ENCODE measurements around the gene CYTH4. TPM values are rescaled to one million over a fixed set of nuclear protein-coding genes. Genes with fewer than 3 reads are reported as not detected.

CYTH4 gene
- total RNA-seq, 4 donors from 2014 or later: 1.9 to 10.3 (median 3.4) TPM

- H3K36me3 ChIP-seq: no peaks in the 10 kb centered on the region
- H3K27me3 ChIP-seq: peaks cover 8 to 98% (median 35%) of the 10 kb centered on the region in 4 donors
- no peak for DNase-seq
- H3K4me1 ChIP-seq: peaks cover 0 to 11% (median 2%) of the 10 kb centered on the region in 3 donors
- whole genome bisulfite sequencing, 2 donors: 62 to 71% methylated on average over 12 of the region's 14 CpGs
- intact Hi-C loops (cut with DNase I): no loop called here
- no peak overlapping the region for H3K4me3 ChIP-seq
- TF ChIP-seq, protein P1, sequence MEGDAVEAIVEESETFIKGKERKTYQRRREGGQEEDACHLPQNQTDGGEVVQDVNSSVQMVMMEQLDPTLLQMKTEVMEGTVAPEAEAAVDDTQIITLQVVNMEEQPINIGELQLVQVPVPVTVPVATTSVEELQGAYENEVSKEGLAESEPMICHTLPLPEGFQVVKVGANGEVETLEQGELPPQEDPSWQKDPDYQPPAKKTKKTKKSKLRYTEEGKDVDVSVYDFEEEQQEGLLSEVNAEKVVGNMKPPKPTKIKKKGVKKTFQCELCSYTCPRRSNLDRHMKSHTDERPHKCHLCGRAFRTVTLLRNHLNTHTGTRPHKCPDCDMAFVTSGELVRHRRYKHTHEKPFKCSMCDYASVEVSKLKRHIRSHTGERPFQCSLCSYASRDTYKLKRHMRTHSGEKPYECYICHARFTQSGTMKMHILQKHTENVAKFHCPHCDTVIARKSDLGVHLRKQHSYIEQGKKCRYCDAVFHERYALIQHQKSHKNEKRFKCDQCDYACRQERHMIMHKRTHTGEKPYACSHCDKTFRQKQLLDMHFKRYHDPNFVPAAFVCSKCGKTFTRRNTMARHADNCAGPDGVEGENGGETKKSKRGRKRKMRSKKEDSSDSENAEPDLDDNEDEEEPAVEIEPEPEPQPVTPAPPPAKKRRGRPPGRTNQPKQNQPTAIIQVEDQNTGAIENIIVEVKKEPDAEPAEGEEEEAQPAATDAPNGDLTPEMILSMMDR (IDR thresholded peaks at IDR 0.05): no peak
- no peak for TF ChIP-seq POLR2A (IDR thresholded peaks at IDR 0.05)
- no peak overlapping the region for H3K27ac ChIP-seq
- no peaks in the 10 kb centered on the region for H3K9me3 ChIP-seq
These were observed 47.2 kb downstream of the CYTH4 start for GRCh38 chr22:37329238-37330140.

- Histone ChIP-seq H3K9me3 (no peaks in the 10 kb centered on the region), H3K4me1 (peaks cover 0 to 12% (median 4%) of the 10 kb centered on the region in 3 donors), H3K27ac (no peak overlapping the region), H3K27me3 (peaks cover 0 to 98% (median 36%) of the 10 kb centered on the region in 4 donors), H3K4me3 (no peak overlapping the region), H3K36me3 (no peaks in the 10 kb centered on the region)
- intact Hi-C loops (cut with DNase I): no loop called here
- TF ChIP-seq, protein P1 (IDR thresholded peaks at IDR 0.05): no peak
- no peak for TF ChIP-seq POLR2A (IDR thresholded peaks at IDR 0.05)
- 47 to 59% methylated on average over 3 to 5 of the region's 9 CpGs for WGBS, 2 donors
- DNase-seq: no peak
These were observed 48.1 kb downstream of the CYTH4 start for GRCh38 chr22:37330200-37331033.

GRCh38 chr22:37331034-37331428, 48.7 kb downstream of the CYTH4 start:
- intact Hi-C loops (cut with DNase I): no loop called here
- 10% methylated on average over 2 of the region's 7 CpGs; no CpG with 5 or more reads in 1 of the 2 donors for WGBS, 2 donors
- no peaks in the 10 kb centered on the region for H3K36me3 ChIP-seq
- DNase-seq: no peak
- TF ChIP-seq POLR2A (IDR thresholded peaks at IDR 0.05): no peak
- TF ChIP-seq, protein P1 (IDR thresholded peaks at IDR 0.05): no peak
- peaks cover 0 to 12% (median 4%) of the 10 kb centered on the region in 3 donors for H3K4me1 ChIP-seq
- H3K4me3 ChIP-seq: no peak overlapping the region
- H3K27ac ChIP-seq: no peak overlapping the region
- peaks cover 0 to 98% (median 39%) of the 10 kb centered on the region in 4 donors for H3K27me3 ChIP-seq
- H3K9me3 ChIP-seq: no peaks in the 10 kb centered on the region

DNA sequence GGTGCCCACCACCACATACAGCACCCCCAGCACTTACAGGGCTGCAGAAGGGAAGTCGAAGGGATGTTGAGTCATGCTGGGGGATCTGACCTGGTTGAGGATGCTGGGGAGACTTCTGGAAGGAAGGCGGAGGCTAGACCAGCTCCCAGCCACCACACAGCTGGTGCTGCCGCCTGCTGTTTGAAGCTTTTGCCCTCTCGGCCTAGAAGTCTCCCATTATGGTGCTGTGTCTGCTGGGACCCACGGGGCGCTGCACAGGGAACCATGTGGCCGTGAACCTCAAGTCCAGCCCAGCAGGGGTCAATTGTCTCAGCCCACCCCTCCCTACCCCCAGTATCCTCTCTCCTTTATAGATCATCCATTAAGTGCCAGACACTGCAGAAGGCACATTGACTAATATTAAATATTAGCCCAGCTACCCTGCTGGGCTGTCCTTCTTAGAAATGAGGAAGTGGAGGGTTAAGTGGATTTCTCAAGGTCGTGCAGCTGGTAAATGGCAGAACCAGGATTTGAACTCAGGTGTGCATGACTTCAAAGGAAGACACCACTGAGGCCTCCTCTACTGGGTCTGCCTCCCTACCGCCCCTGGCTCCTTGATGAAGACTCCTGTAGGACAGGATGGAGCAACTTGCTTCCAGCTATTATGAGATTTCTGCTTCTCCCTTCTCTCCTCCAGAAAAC, 49.7 kb downstream of the CYTH4 start:
- Histone ChIP-seq H3K9me3 (no peaks in the 10 kb centered on the region), H3K4me3 (no peak overlapping the region), H3K36me3 (no peaks in the 10 kb centered on the region), H3K27ac (no peak overlapping the region), H3K27me3 (peaks cover 0 to 98% (median 37%) of the 10 kb centered on the region in 4 donors), H3K4me1 (peaks cover 0 to 12% (median 4%) of the 10 kb centered on the region in 3 donors)
- WGBS, 2 donors: 67 to 74% methylated on average over 2 to 6 of the region's 9 CpGs
- no peak for DNase-seq
- no peak for TF ChIP-seq POLR2A (IDR thresholded peaks at IDR 0.05)
- TF ChIP-seq, protein P1 (IDR thresholded peaks at IDR 0.05): no peak
- intact Hi-C loops (cut with DNase I): no loop called here
